VCaP (cell line): Measurements from ENCODE around the gene ACTR8.

Experiments
- H3K27ac ChIP-seq: fragments of 450-650 bp; 2 replicates; pipeline ENCODE4 v1.5.1; 2017
- CTCF ChIP-seq: fragments of 450-650 bp; conservative IDR thresholded peaks from 2 replicates; pipeline ENCODE4 v1.5.1; 2017; ENCODE audit warnings: mild to moderate bottlenecking, moderate library complexity

The ACTR8 gene

DNA sequence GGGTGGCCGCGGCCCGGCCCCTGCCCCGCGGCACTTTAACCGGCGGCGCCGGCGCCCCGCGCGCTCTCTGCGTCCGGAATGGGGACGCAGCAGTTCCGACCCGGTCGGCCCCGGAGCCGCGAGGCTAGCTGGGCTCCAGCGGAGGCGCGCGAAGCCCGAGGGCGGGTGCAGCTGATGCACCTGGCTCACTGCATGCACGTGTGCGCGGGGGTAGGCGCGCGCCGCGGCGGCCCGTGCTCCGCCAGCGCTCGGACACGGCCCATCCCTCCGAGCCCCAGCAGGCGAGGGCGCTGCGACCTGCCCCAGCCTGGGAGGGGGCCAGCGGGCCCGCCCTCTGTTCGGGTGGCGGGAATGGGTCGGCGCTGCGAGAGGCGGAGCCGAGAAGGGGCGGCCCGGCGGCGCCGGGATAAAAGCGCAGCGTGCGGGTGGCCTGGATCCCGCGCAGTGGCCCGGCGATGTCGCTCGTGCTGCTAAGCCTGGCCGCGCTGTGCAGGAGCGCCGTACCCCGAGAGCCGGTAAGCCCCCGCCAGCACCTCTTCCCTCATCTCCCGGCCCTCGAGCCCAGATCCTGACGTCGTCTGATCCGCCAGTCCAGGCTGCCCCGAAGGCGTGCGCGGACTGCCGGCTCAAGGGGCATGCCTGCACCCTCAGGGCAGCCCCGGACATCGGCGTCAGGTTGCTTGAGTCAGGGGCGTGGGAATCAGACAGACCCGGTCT is 35.7 kb downstream of the ACTR8 start, which contains the start of the genes CHDH and IL17RB:
Gene CHDH (minus strand): TSS at position 286 of the 717 bp plus-strand sequence. CDS start 22,411 bp downstream, outside the sequence.
Gene IL17RB (plus strand): TSS at position 435 of the 717 bp plus-strand sequence. CDS start 21 bp downstream, at position 456.
- peak within 1 kb of the TSS; percentile 94 for H3K27ac ChIP-seq
- no peak for TF ChIP-seq CTCF

- TF ChIP-seq CTCF: 0 out of 2 replicates have a peak, but pooled peaks have one; percentile 21
- H3K27ac ChIP-seq: peak overlapping the region; percentile 94
Measured at GRCh38 chr3:53845881-53846133, 36.1 kb downstream of the ACTR8 start.

- TF ChIP-seq CTCF: peak; percentile 65
- H3K27ac ChIP-seq: peak overlapping the region; percentile 94
Measured at GRCh38 chr3:53845103-53845880, 36.7 kb downstream of the ACTR8 start.

DNA sequence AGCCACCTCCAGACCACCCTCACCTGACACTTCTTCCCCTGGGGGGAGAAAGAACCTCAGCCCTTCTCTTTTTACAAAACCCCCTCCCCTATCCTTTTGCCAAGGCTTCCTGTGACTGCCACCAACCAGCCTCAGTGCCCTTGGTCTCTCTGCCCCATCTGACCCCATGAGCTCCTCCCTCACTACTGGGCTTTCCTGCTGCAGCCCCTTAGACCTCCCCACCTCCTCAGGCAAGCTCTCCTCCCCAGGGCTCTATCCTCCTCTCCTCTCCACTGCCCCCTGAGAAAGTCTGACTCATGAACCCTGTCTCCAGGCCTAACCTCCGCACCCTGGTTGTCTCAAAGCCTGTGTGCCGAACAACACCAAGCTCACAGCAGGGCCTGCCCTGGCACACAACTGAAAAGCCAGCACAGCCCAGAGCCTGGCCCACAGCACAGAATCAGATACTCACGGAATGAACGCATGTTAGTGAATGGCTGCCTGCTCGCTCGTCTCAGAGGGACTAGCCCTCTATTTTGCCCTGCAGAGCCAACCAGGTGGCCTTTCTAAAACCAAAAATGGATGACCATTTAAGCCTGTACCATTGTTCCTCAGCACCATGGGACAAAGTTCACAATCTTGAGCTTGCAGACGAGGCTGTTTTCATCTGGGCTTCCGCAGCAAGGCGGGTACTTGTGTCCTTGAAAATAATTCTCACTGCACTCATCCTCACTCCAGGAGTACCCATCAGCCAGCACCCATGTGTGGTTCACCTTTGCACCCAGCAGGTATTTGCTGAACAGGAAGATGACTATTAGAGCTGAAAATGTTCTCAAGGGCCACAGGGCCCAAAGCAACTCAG is 37.5 kb downstream of the ACTR8 start:
- no peak for TF ChIP-seq CTCF
- H3K27ac ChIP-seq: peak overlapping the region; percentile 94

DNA sequence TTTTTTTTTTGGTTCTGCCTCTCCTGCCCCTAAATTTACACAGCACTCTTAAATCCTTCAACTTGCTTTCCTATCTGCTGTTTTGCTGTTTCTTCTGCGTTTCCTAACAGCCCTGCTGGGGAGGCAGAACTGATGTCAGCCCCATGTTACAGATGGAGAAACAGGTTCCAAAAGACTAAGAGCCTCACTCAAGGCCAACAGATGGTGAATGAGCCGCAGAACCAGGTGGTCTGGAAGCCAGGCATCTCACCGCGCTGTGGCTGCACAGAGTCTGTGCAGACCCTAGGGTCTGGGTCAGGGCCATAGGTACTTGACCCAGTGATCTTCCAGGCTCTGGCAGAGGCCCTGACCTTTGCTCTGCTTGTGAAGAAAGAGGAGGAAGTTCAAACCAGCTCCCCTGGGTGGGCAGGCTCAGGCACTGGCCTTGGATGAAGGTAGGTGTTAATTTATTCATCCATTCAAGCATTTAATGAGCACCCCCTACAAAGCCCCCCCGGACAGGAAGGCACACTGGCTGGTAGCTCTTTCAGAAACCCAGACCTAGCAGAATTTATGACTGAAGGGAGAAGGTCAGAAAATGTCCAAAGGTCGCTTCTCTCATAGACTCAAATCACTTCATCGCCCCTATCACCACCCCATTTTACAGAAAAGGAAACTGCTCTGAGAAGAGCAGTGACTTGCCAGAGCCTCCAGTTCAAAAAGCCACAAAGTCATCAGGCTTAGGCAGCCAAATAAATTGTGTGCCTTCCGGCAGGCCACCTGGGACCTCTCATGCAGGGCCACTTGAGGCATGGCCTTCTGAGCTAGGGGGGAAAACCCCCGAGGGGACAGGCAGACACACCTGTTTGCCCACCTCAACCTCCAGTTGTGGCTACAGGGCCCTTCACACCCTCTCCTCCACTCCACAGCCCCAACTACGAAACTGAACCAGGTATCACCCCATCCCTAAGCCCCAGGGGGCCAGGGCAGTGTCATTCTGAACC is 38.5 kb downstream of the ACTR8 start:
- peak overlapping the region; percentile 94 for H3K27ac ChIP-seq
- no peak for TF ChIP-seq CTCF

GRCh38 chr3:53842436-53843194 is 39.3 kb downstream of the ACTR8 start:
- peak; percentile 76 for TF ChIP-seq CTCF
- peak overlapping the region; percentile 94 for H3K27ac ChIP-seq
